ENCODE measurements around the gene MAP2K7. TPM values are rescaled to one million over a fixed set of nuclear protein-coding genes. Genes with fewer than 3 reads are reported as not detected.

Gene MAP2K7
- polyA plus RNA-seq, 1 experiment: 5.6 TPM

GRCh38 chr19:7898967-7899366 lies 4.7 kb upstream of the MAP2K7 start:
- POLR2A ChIA-PET: no interaction called here
- no peaks in the 10 kb centered on the region for H3K27me3 ChIP-seq (ENCODE audit: control insufficient read depth, insufficient read depth, low read length)
- no peaks in the 10 kb centered on the region; the same call in 1 of the 2 replicates for H3K9me3 ChIP-seq (ENCODE audit: control insufficient read depth, insufficient read depth, low read length)
- TF ChIP-seq CTCF (IDR thresholded peaks at IDR 0.05; ENCODE audit: low read depth, low read length): no peak
- H3K27ac ChIP-seq (ENCODE audit: low read depth, low read length): no peak overlapping the region
- no peak overlapping the region for H3K4me3 ChIP-seq (ENCODE audit: low read depth, low read length)
- CTCF ChIA-PET: no interaction called here
- DNase-seq (ENCODE audit: low read depth, low spot score): no peak

- H3K4me3 ChIP-seq (ENCODE audit: low read depth, low read length): no peak overlapping the region
- POLR2A ChIA-PET: interaction anchor here (1.1 kb wide), 1 partner anchor 12 kb away, joined by 4 read pairs; the partner anchor contains the start of gene LRRC8E
- DNase-seq (ENCODE audit: low read depth, low spot score): no peak
- H3K27me3 ChIP-seq (ENCODE audit: control insufficient read depth, insufficient read depth, low read length): no peaks in the 10 kb centered on the region
- CTCF ChIA-PET: interaction anchor here (1.4 kb wide), 1 partner anchor 19 kb away, joined by 5 read pairs; no protein-coding TSS in a partner anchor
- no peaks in the 10 kb centered on the region; the same call in 1 of the 2 replicates for H3K9me3 ChIP-seq (ENCODE audit: control insufficient read depth, insufficient read depth, low read length)
- H3K27ac ChIP-seq (ENCODE audit: low read depth, low read length): no peak overlapping the region
- TF ChIP-seq CTCF (IDR thresholded peaks at IDR 0.05; ENCODE audit: low read depth, low read length): no peak
These were observed 3.8 kb upstream of the MAP2K7 start for GRCh38 chr19:7899751-7900378.

- no peaks in the 10 kb centered on the region for H3K27me3 ChIP-seq (ENCODE audit: control insufficient read depth, insufficient read depth, low read length)
- TF ChIP-seq CTCF (IDR thresholded peaks at IDR 0.05; ENCODE audit: low read depth, low read length): no peak
- ChIA-PET POLR2A (interaction anchor here (1.1 to 1.4 kb wide), 2 partner anchors 12 to 20 kb away, joined by 4 to 6 read pairs; partner anchors contain the start of genes LRRC8E and SNAPC2), CTCF (interaction anchor here (1.4 to 1.6 kb wide), 2 partner anchors 17 to 18 kb away, joined by 5 to 6 read pairs; no protein-coding TSS in a partner anchor)
- H3K9me3 ChIP-seq (ENCODE audit: control insufficient read depth, insufficient read depth, low read length): no peaks in the 10 kb centered on the region; the same call in 1 of the 2 replicates
- DNase-seq (ENCODE audit: low read depth, low spot score): no peak
- H3K4me3 ChIP-seq (ENCODE audit: low read depth, low read length): no peak overlapping the region
- no peak overlapping the region for H3K27ac ChIP-seq (ENCODE audit: low read depth, low read length)
These were observed 3.2 kb upstream of the MAP2K7 start for GRCh38 chr19:7900401-7900870.

GRCh38 chr19:7900931-7901330 lies 2.7 kb upstream of the MAP2K7 start:
- H3K27me3 ChIP-seq (ENCODE audit: control insufficient read depth, insufficient read depth, low read length): no peaks in the 10 kb centered on the region
- no peak for DNase-seq (ENCODE audit: low read depth, low spot score)
- CTCF ChIA-PET: interaction anchor here (0.6 to 1.9 kb wide), 5 partner anchors 17 to 251 kb away, joined by 3 to 6 read pairs (median 5); partner anchors contain the start of gene TIMM44
- POLR2A ChIA-PET: interaction anchor here (1.1 to 1.4 kb wide), 2 partner anchors 13 to 20 kb away, joined by 4 to 6 read pairs; partner anchors contain the start of genes LRRC8E and SNAPC2
- H3K27ac ChIP-seq (ENCODE audit: low read depth, low read length): no peak overlapping the region
- TF ChIP-seq CTCF (IDR thresholded peaks at IDR 0.05; ENCODE audit: low read depth, low read length): no peak
- no peak overlapping the region for H3K4me3 ChIP-seq (ENCODE audit: low read depth, low read length)
- H3K9me3 ChIP-seq (ENCODE audit: control insufficient read depth, insufficient read depth, low read length): no peaks in the 10 kb centered on the region

- CTCF ChIA-PET: interaction anchor here (0.6 to 1.9 kb wide), 6 partner anchors 17 to 476 kb away, joined by 3 to 6 read pairs (median 4); partner anchors contain the start of gene TIMM44
- POLR2A ChIA-PET: interaction anchor here (0.7 to 1.4 kb wide), 2 partner anchors 19 to 1997 kb away, joined by 4 to 6 read pairs; partner anchors contain the start of gene SNAPC2
These were observed 2.3 kb upstream of the MAP2K7 start for GRCh38 chr19:7901337-7901736.

More at GRCh38 chr19:7901337-7901736, 2.3 kb upstream of the MAP2K7 start:
- Histone ChIP-seq H3K27me3 (ENCODE audit: control insufficient read depth, insufficient read depth, low read length) (no peaks in the 10 kb centered on the region), H3K27ac (ENCODE audit: low read depth, low read length) (no peak overlapping the region), H3K9me3 (ENCODE audit: control insufficient read depth, insufficient read depth, low read length) (no peaks in the 10 kb centered on the region), H3K4me3 (ENCODE audit: low read depth, low read length) (no peak overlapping the region)
- TF ChIP-seq CTCF (IDR thresholded peaks at IDR 0.05; ENCODE audit: low read depth, low read length): no peak
- no peak for DNase-seq (ENCODE audit: low read depth, low spot score)
